Measurements from ENCODE around the gene IL2RA.
"Not testable (repeated sequence)": the region's sequence is repeated elsewhere in the genome, so short reads cannot be mapped to it uniquely, and the experiment has no call there.

IL2RA gene

GRCh38 chr10:5976512-5977470, 85.4 kb downstream of the IL2RA start:
- DNase-seq = no peak

GRCh38 chr10:5975641-5976473, 86.3 kb downstream of the IL2RA start:
- no peak for DNase-seq

- DNase-seq = no peak
These were observed 89.1 kb downstream of the IL2RA start for GRCh38 chr10:5973069-5973468.

GRCh38 chr10:5971886-5972285, 90.3 kb downstream of the IL2RA start:
- no peak for DNase-seq

GRCh38 chr10:5971315-5971832, 90.8 kb downstream of the IL2RA start:
- no peak for DNase-seq

GRCh38 chr10:5970527-5970926, 91.6 kb downstream of the IL2RA start:
- DNase-seq = no peak

- DNase-seq = no peak
These were observed 92.1 kb downstream of the IL2RA start for GRCh38 chr10:5970066-5970465.

- no peak for DNase-seq
These were observed 93.3 kb downstream of the IL2RA start for GRCh38 chr10:5968681-5969453.

GRCh38 chr10:5968037-5968680, 94.0 kb downstream of the IL2RA start:
- no peak for DNase-seq

- DNase-seq = no peak
These were observed 96.9 kb downstream of the IL2RA start for GRCh38 chr10:5965266-5965665.

- DNase-seq = no peak
These were observed 97.4 kb downstream of the IL2RA start for GRCh38 chr10:5964736-5965135.

- no peak for DNase-seq
These were observed 98.6 kb downstream of the IL2RA start for GRCh38 chr10:5963591-5963990.

GRCh38 chr10:5963071-5963470, 99.1 kb downstream of the IL2RA start:
- DNase-seq = no peak

- not testable (repeated sequence) for DNase-seq
These were observed 99.7 kb downstream of the IL2RA start for GRCh38 chr10:5962358-5962940.

- no peak for DNase-seq
These were observed 100.6 kb downstream of the IL2RA start for GRCh38 chr10:5961405-5962100.

- DNase-seq = not testable (repeated sequence)
These were observed 101.2 kb downstream of the IL2RA start for GRCh38 chr10:5960973-5961275.
